ES-I3 (cell line): ENCODE results near the gene EPB41L5.
"Not testable (repeated sequence)": the region's sequence is repeated elsewhere in the genome, so short reads cannot be mapped to it uniquely, and the experiment has no call there.

Experiments used
- H3K36me3 ChIP-seq: 2 replicates; pipeline ENCODE4 v1.6.1; 2013; ENCODE audit warnings: mild to moderate bottlenecking, low read length, control low read depth, moderate library complexity; ENCODE audit not compliant: insufficient read depth
- H3K4me1 ChIP-seq: 2 replicates; pipeline ENCODE4 v1.6.1; 2013; ENCODE audit warnings: mild to moderate bottlenecking, control low read depth, low read length; ENCODE audit not compliant: insufficient read depth
- H3K9ac ChIP-seq: 2 replicates; pipeline ENCODE4 v1.6.1; 2013; ENCODE audit warnings: low read depth, mild to moderate bottlenecking, low read length, moderate library complexity
- H3K9me3 ChIP-seq: 2 replicates; pipeline ENCODE4 v1.6.1; 2013; ENCODE audit warnings: mild to moderate bottlenecking, low read length, moderate library complexity; ENCODE audit not compliant: control insufficient read depth, insufficient read depth

EPB41L5 gene

DNA sequence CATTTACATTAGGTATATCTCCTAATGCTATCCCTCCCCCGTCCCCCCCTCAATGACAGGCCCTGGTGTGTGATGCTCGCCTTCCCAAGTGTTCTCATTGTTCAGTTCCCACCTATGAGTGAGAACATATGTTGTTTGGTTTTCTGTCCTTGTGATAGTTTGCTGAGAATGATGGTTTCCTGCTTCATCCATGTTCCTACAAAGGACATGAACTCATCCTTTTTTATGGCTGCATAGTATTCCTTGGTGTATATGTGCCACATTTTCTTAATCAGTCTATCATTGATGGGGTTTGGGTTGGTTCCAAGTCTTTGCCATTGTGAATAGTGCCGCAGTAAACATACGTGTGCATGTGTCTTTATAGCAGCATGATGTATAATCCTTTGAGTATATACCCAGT is 32.9 kb downstream of the EPB41L5 start:
- peaks cover 11% of the 10 kb centered on the region for H3K9me3 ChIP-seq
- H3K36me3 ChIP-seq, H3K9ac ChIP-seq, H3K4me1 ChIP-seq: not testable (repeated sequence)

DNA sequence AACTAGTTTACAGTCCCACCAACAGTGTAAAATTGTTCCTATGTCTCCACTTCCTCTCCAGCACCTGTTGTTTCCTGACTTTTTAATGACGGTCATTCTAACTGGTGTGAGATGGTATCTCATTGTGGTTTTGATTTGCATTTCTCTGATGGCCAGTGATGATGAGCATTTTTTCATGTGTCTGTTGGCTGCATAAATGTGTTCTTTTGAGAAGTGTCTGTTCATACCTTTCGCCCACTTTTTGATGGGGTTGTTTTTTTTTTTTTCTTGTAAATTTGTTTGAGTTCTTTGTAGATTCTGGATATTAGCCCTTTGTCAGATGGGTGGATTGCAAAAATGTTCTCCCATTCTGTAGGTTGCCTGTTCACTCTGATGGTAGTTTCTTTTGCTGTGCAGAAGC is 33.4 kb downstream of the EPB41L5 start:
- not testable (repeated sequence) for H3K36me3 ChIP-seq, H3K9ac ChIP-seq

DNA sequence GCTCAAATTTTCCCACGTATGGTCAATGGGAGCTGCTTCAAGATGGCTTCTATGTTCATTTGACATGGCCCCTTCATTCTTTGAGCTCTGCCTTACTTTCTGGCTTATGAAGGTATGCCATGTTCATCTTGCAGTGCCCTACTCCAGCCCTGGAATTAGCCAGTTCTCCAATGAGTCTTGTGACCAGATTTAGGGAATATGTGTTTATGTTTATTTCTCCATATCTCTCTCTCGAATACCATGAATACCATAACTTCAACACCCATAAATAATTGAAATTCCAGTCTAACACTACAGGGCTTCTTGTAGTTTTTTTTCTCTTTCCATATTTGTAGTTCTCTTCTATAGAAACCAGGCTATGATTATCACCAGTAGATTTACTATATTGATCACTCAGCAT is 39.7 kb downstream of the EPB41L5 start:
- Histone ChIP-seq H3K9me3 (no peaks in the 10 kb centered on the region; the same call in 1 of the 2 replicates), H3K36me3 (no peaks in the 10 kb centered on the region; the same call in 1 of the 2 replicates), H3K4me1 (no peaks in the 10 kb centered on the region), H3K9ac (no peak overlapping the region)

More for the DNA sequence above, 33.4 kb downstream of the EPB41L5 start:
- H3K4me1 ChIP-seq = not testable (repeated sequence)
- H3K9me3 ChIP-seq = peaks cover 11% of the 10 kb centered on the region

DNA sequence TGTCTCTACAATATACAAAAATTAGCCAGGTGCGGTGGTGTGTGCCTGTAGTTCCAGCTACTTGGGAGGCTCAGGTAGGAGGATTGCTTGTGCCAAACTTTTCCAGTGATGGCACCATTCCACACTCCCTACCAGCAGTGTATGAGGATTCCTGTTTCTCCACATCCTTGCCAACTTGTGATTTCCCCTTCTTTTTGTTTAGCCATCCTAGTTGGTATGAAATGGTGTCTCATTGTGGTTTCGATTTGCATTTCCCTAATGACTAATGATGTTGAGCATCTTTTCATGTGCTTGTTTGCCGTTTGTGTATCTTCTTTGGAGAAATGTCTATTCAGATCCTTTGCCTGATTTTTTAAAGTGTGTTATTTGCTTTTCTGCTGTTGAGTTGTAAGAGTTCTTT is 41.0 kb downstream of the EPB41L5 start:
- Histone ChIP-seq H3K36me3 (no peaks in the 10 kb centered on the region; the same call in 1 of the 2 replicates), H3K9ac (no peak overlapping the region), H3K9me3 (no peaks in the 10 kb centered on the region), H3K4me1 (no peaks in the 10 kb centered on the region)

DNA sequence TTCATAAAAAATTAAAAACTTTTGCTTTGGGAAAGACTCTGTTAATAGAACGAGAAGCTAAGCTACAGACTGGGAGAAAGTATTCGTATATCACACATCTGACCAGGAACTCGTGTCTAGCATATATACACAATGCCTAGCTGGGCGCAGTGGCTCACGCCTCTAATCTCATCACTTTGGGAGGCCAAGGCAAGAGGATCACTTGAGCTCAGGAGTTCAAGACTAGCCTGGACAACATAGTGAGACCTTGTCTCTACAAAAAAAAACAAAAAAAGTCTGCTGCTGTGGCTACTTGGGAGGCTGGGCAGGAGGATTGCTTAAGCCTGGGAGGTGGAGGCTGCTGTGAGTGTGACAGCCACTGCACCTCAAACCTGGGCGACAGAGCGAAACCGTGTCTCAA is 46.6 kb downstream of the EPB41L5 start:
- H3K36me3 ChIP-seq = no peaks in the 10 kb centered on the region
- no peak overlapping the region for H3K9ac ChIP-seq
- no peaks in the 10 kb centered on the region for H3K9me3 ChIP-seq
- H3K4me1 ChIP-seq = no peaks in the 10 kb centered on the region

GRCh38 chr2:120060088-120060623 is 47.3 kb downstream of the EPB41L5 start:
- H3K4me1 ChIP-seq = no peaks in the 10 kb centered on the region
- H3K9me3 ChIP-seq = no peaks in the 10 kb centered on the region
- no peak overlapping the region for H3K9ac ChIP-seq
- H3K36me3 ChIP-seq = no peaks in the 10 kb centered on the region

GRCh38 chr2:120064664-120065063 is 51.8 kb downstream of the EPB41L5 start:
- Histone ChIP-seq H3K9me3 (no peaks in the 10 kb centered on the region), H3K36me3 (no peaks in the 10 kb centered on the region), H3K9ac (no peak overlapping the region), H3K4me1 (no peaks in the 10 kb centered on the region)

DNA sequence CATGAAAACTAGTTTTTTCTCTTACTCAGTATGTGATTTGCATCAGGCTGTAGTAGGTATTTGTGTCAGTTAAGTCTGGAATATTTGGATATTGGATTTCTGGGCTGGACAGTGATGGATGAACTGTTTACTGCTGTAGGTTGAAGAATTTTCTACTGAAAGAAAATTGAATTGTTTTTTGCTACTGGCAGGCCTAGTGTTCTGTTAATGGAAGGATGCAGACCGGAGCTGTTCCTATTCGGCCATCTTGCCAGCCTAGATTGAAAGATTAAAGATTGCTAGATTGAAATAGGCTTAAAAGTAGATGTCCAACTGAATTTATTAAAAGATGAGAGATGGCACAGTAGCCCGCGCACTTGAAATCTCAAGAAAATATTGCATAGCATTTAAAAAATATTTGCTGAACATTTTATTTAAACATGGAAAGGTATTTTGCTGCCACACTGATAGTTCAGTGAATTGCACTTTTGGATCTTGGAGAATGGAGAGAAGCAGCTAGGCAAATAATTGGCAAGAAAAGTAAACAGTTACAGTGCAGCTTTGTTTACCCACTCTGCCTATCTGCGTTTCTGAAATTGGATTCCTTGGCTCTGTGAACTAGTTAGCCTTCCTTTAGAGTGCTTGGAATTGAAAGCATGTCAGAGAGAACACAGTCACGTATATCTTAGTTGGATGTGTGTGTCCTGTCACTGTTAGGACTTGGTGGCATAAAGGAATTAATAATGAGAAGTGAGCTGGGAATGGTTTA is 54.1 kb downstream of the EPB41L5 start:
- no peaks in the 10 kb centered on the region for H3K36me3 ChIP-seq
- H3K9me3 ChIP-seq = no peaks in the 10 kb centered on the region
- H3K4me1 ChIP-seq = no peaks in the 10 kb centered on the region
- no peak overlapping the region for H3K9ac ChIP-seq

- H3K36me3 ChIP-seq, H3K4me1 ChIP-seq, H3K9ac ChIP-seq, H3K9me3 ChIP-seq: not testable (repeated sequence)
Measured at GRCh38 chr2:120068040-120068658, 55.3 kb downstream of the EPB41L5 start.

- no peaks in the 10 kb centered on the region for H3K9me3 ChIP-seq
- H3K36me3 ChIP-seq = no peaks in the 10 kb centered on the region; the same call in 1 of the 2 replicates
- no peaks in the 10 kb centered on the region for H3K4me1 ChIP-seq
- H3K9ac ChIP-seq = no peak overlapping the region
Measured at GRCh38 chr2:120075545-120075944, 62.7 kb downstream of the EPB41L5 start.

DNA sequence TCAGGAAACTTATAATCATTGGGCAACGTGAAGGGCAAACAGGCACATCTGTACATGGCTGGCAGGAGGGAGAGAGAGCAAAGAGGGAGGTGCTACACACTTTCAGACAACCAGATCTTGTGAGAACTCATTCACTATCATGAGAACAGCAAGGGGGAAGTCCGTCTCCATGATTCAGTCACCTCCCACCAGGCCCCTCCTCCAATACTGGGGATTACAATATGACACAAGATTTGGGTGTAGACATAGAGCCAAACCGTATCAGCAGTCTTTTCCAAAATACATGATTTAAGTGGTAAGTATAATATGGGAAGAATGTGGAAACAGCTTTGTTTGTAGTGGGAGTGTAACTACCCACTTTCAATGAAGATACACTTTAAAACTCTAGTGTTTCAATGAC is 65.0 kb downstream of the EPB41L5 start:
- Histone ChIP-seq H3K9ac (no peak overlapping the region), H3K4me1 (no peaks in the 10 kb centered on the region), H3K36me3 (no peaks in the 10 kb centered on the region; the same call in 1 of the 2 replicates), H3K9me3 (no peaks in the 10 kb centered on the region)

DNA sequence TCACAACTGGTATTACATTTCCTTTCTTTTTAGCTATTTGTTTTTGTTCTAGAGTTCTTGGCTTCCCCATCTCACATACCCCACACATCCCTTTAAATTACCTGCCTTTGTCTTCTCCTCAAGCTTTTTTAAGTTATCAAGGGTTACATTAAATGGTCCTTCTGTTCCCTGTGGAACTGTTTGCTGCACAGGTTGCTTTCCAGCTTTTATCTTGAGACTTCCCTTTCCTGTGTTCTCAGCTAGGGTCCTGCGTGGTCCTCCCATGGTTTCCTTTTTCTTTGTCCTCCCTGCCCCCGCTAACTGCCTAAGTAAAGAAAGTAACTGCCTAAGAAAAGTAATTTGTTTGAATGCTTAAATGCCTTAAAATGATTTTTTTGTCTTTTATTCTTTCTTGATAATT is 66.8 kb downstream of the EPB41L5 start:
- no peak overlapping the region for H3K9ac ChIP-seq
- no peaks in the 10 kb centered on the region; the same call in 1 of the 2 replicates for H3K36me3 ChIP-seq
- H3K4me1 ChIP-seq = no peaks in the 10 kb centered on the region
- H3K9me3 ChIP-seq = no peaks in the 10 kb centered on the region

GRCh38 chr2:120091436-120091835 is 78.6 kb downstream of the EPB41L5 start:
- no peaks in the 10 kb centered on the region for H3K4me1 ChIP-seq
- no peak overlapping the region for H3K9ac ChIP-seq
- H3K9me3 ChIP-seq = no peaks in the 10 kb centered on the region
- H3K36me3 ChIP-seq = no peaks in the 10 kb centered on the region

DNA sequence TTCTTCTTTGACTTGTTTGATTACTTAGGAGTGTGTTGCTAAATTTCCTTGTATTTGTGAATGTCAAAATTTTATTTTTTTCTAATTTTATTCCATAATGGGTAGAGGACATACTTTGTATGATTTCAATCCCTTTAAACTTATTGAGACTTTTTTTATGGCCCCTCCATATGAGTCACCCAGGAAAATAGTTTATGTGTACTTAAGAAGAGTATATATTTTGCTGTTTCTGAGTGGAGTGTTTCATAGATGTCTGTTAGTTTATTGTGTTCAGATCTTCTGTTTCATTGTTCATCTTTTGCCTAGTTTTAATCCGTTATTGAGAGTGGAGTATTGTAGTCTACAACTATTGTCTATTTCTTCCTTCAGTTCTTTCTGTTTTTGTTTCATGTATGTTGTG is 81.9 kb downstream of the EPB41L5 start:
- Histone ChIP-seq H3K9ac (no peak overlapping the region), H3K9me3 (no peaks in the 10 kb centered on the region), H3K36me3 (no peaks in the 10 kb centered on the region), H3K4me1 (no peaks in the 10 kb centered on the region)

- H3K36me3 ChIP-seq = no peaks in the 10 kb centered on the region; the same call in 1 of the 2 replicates
- H3K4me1 ChIP-seq = no peaks in the 10 kb centered on the region
- no peaks in the 10 kb centered on the region for H3K9me3 ChIP-seq
- no peak overlapping the region for H3K9ac ChIP-seq
Measured at GRCh38 chr2:120100627-120101026, 87.8 kb downstream of the EPB41L5 start.
